ENCODE measurements around the gene MAN2B2.

MAN2B2 gene

DNA sequence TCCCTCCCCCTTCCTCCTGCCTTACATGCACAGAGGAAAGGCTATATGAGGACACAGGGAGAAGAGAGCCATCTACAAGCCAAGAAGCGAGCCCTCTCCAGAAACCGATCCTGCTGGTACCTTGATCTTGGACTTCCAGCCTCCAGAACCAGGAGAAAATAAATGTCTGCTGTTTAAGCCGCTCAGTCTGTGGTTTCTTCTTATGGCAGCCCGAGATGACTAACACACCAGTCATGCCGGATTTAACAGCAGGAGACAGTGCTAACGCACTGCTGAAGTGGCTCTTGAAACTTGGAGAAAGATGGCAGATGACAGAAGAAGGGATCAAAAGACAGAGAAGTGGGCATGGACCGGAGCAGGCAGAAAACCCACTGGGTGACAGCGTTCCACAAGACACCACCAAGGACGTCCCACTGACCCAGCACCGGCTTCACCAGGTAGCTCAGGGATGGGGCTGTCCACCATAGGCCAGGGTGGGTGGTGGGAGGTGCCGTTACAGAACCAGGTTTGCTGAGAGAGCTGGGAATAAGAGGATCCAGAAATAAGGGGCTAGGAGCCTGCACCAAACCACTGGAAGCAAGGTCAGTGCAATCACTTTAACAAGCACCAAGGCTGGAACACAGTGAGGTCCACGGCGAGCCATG is 6.2 kb upstream of the MAN2B2 start:
- H3K4me1 ChIP-seq (ENCODE audit: control insufficient read depth in 1 of 2, insufficient read depth in 2 of 2, low read length in 2 of 2), result peaks cover 0 to 7% of the 10 kb centered on the region in 2 donors
- H3K4me3 ChIP-seq (ENCODE audit: low read depth in 1 of 2, low read length in 2 of 2), result no peak overlapping the region
- H3K27ac ChIP-seq (ENCODE audit: low read length), result no peak overlapping the region
- H3K27me3 ChIP-seq (ENCODE audit: low read depth, low read length), result peaks cover 15% of the 10 kb centered on the region
- H3K9me3 ChIP-seq (ENCODE audit: control insufficient read depth in 1 of 2, low read length in 2 of 2), result no peaks in the 10 kb centered on the region
- H3K36me3 ChIP-seq (ENCODE audit: control insufficient read depth in 1 of 2, insufficient read depth in 2 of 2, low read length in 2 of 2), result no peaks in the 10 kb centered on the region

DNA sequence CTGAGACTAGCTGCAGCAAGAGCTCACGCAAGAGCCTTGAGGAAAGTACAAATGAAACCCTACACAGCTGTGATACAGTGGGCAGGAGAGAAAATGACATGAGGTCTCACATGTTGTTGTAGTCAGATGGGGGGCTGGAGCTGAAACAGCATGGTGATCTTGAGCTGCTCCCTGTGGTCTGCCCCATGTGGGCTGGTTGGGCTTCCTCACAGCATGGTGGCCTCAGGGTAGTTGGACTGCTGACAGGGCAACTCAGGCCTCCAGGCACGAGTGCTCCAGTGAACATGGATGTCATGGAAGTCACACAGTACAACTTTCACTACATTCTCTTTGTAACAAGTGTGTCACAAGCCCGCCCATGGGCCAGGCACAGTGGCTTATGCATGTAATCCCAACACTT is 3.4 kb upstream of the MAN2B2 start:
- Histone ChIP-seq H3K9me3 (ENCODE audit: control insufficient read depth in 1 of 2, low read length in 2 of 2) (no peaks in the 10 kb centered on the region), H3K4me3 (ENCODE audit: low read depth in 1 of 2, low read length in 2 of 2) (no peak overlapping the region)

DNA sequence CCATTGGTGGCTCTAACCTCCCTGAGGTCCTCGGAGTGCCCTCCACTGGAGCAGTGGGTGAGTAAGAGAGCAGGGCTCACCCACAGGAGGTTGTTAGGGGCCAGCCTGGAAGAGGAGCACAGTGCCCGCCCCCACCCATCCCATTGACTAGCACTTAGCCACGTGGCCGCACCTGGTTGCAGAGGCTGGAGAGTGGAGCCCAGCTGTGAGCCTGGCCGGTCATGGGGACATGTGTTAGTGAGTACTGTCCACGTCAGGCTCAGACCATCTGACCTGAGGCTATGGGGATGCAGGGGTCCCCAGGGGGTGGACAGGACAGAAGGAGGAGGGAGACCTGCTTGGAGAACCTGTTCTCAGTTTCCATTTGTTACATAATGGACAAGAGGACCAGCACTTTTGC is 1.4 kb upstream of the MAN2B2 start:
- Histone ChIP-seq H3K27me3 (ENCODE audit: low read depth, low read length) (no peaks in the 10 kb centered on the region), H3K36me3 (ENCODE audit: control insufficient read depth in 1 of 2, insufficient read depth in 2 of 2, low read length in 2 of 2) (peaks cover 5 to 15% of the 10 kb centered on the region in 2 donors), H3K9me3 (ENCODE audit: control insufficient read depth in 1 of 2, low read length in 2 of 2) (no peaks in the 10 kb centered on the region), H3K4me3 (ENCODE audit: low read depth in 1 of 2, low read length in 2 of 2) (no peak overlapping the region), H3K27ac (ENCODE audit: low read length) (no peak overlapping the region), H3K4me1 (ENCODE audit: control insufficient read depth in 1 of 2, insufficient read depth in 2 of 2, low read length in 2 of 2) (peaks cover 0 to 21% of the 10 kb centered on the region in 2 donors)

More for the DNA sequence above, 3.4 kb upstream of the MAN2B2 start:
- Histone ChIP-seq H3K36me3 (ENCODE audit: control insufficient read depth in 1 of 2, insufficient read depth in 2 of 2, low read length in 2 of 2) (no peaks in the 10 kb centered on the region), H3K4me1 (ENCODE audit: control insufficient read depth in 1 of 2, insufficient read depth in 2 of 2, low read length in 2 of 2) (peaks cover 0 to 21% of the 10 kb centered on the region in 2 donors), H3K27ac (ENCODE audit: low read length) (no peak overlapping the region), H3K27me3 (ENCODE audit: low read depth, low read length) (peaks cover 5% of the 10 kb centered on the region)

DNA sequence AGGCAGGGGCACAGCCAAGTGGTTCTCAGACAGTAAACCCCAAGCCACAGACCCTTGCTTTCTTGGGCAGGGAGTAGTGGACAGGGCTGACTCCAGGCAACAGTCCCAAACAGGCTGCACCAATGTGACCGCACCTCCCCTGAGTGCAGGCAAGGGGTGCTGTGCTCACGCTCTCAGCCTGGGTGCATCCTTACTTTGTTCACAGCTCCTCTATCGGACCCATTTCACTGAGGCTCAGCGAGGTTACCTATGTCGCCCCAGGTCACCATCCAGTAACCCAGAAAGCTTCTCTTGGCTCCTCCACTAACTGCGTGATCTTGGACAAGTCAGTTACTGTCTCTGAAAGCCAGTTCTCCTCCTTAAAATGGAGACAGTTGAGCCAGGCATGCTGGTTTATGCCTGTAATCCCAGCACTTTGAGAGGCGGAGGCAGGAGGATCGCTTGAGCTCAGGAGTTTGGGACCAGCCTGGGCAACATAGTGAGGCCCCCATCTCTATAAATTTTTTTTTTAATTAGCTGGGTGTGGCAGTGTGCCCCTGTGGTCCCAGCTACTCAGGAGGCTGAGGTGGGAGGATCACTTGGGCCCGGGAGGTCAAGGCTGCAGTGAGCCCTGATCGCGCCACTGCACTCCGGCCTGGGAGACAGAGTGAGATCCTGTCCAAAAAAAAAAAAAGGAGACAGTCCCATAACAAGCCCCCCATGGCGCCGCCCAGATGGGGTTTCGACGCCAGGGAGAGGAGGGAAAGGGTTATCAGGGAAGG is 823 bp upstream of the MAN2B2 start:
- Histone ChIP-seq H3K27me3 (ENCODE audit: low read depth, low read length) (no peaks in the 10 kb centered on the region), H3K27ac (ENCODE audit: low read length) (no peak overlapping the region), H3K9me3 (ENCODE audit: control insufficient read depth in 1 of 2, low read length in 2 of 2) (no peaks in the 10 kb centered on the region), H3K4me3 (ENCODE audit: low read depth in 1 of 2, low read length in 2 of 2) (peak overlapping the region; percentile 83 to 96), H3K36me3 (ENCODE audit: control insufficient read depth in 1 of 2, insufficient read depth in 2 of 2, low read length in 2 of 2) (peaks cover 8 to 19% of the 10 kb centered on the region in 2 donors), H3K4me1 (ENCODE audit: control insufficient read depth in 1 of 2, insufficient read depth in 2 of 2, low read length in 2 of 2) (peaks cover 0 to 21% of the 10 kb centered on the region in 2 donors)

DNA sequence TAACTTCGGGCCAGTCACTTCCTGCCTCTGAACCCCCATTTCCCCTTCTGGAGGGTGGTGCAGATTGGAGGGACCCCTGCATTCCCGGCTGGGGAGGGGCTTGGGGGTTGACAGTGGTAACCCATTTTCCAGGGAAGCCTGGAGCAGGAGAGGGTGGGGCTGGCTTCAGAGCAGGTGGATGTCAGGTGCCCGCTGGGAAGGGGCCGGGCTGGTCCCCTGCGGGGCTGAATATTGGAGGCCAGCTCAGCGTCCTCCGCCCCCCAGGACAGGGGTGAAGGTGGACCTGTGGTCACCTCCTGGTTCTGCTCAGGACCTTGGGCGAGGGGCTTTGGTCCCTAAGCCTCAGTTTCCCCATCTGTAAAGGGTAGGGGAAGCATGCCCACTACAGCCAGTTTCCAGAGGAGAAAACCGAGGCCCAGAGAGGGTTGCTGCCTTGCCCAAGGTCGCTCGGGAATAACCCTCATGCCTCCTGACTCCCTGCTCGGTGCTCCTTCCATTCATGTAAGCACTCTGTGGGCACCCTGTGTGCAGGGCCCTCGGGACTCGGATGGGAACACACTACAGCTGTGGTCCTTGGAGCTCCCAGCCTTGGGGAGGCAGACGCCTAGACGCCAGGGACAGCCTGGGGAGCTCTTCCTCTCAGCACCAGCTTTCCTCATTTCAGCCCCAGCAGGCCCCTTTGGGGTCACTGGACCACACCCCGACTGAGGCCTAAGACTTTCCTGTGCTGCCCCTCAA is 683 bp downstream of the MAN2B2 start:
- Histone ChIP-seq H3K4me3 (ENCODE audit: low read depth in 1 of 2, low read length in 2 of 2) (peak overlapping the region; percentile 83 to 96), H3K27me3 (ENCODE audit: low read depth, low read length) (no peaks in the 10 kb centered on the region), H3K36me3 (ENCODE audit: control insufficient read depth in 1 of 2, insufficient read depth in 2 of 2, low read length in 2 of 2) (peaks cover 15 to 34% of the 10 kb centered on the region in 2 donors), H3K9me3 (ENCODE audit: control insufficient read depth in 1 of 2, low read length in 2 of 2) (no peaks in the 10 kb centered on the region), H3K27ac (ENCODE audit: low read length) (no peak overlapping the region), H3K4me1 (ENCODE audit: control insufficient read depth in 1 of 2, insufficient read depth in 2 of 2, low read length in 2 of 2) (peaks cover 0 to 21% of the 10 kb centered on the region in 2 donors)

DNA sequence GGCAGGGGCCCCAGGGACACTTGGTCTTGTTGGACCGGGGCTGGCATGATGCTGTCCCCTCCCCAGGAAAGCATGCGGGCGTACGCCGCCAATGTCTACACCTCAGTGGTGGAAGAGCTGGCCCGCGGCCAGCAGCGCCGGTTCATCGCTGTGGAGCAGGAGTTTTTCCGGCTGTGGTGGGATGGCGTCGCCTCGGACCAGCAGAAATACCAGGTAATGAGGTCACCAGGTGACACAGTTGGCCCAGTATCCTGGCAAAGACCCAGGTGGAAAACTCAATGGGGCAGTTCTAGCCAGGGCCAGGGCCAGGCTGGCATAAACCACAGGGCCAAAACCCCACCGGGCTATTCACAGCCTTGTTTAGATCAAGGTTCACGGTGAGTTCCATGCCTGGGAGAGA is 1.5 kb downstream of the MAN2B2 start:
- H3K4me1 ChIP-seq (ENCODE audit: control insufficient read depth in 1 of 2, insufficient read depth in 2 of 2, low read length in 2 of 2), result peaks cover 0 to 21% of the 10 kb centered on the region in 2 donors
- no peak overlapping the region for H3K27ac ChIP-seq (ENCODE audit: low read length)
- peaks cover 19 to 42% of the 10 kb centered on the region in 2 donors for H3K36me3 ChIP-seq (ENCODE audit: control insufficient read depth in 1 of 2, insufficient read depth in 2 of 2, low read length in 2 of 2)

DNA sequence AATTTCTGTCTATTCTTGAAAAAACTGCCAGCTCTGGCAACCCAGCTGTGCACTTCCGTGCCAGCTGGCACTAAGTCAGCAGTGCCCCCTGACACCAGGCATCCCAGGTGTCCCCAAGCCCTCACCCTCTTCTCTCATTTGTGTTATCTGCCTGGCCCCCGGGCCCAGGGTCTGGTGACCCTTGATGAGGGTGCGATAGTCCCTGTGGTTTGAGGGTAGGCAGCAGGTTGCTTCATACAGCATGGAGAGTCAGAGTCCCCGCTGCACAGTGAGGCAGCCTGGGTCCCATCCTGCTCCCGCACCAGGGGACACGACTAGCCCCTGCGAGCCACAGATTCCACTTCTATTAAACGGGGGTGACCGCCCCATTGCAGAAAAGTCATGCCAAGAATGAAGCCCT is 1.9 kb downstream of the MAN2B2 start:
- Histone ChIP-seq H3K4me1 (ENCODE audit: control insufficient read depth in 1 of 2, insufficient read depth in 2 of 2, low read length in 2 of 2) (peaks cover 0 to 21% of the 10 kb centered on the region in 2 donors), H3K27me3 (ENCODE audit: low read depth, low read length) (no peaks in the 10 kb centered on the region), H3K27ac (ENCODE audit: low read length) (no peak overlapping the region), H3K4me3 (ENCODE audit: low read depth in 1 of 2, low read length in 2 of 2) (no peak overlapping the region), H3K36me3 (ENCODE audit: control insufficient read depth in 1 of 2, insufficient read depth in 2 of 2, low read length in 2 of 2) (peaks cover 19 to 47% of the 10 kb centered on the region in 2 donors), H3K9me3 (ENCODE audit: control insufficient read depth in 1 of 2, low read length in 2 of 2) (no peaks in the 10 kb centered on the region)

More for the DNA sequence above, 1.5 kb downstream of the MAN2B2 start:
- Histone ChIP-seq H3K27me3 (ENCODE audit: low read depth, low read length) (no peaks in the 10 kb centered on the region), H3K9me3 (ENCODE audit: control insufficient read depth in 1 of 2, low read length in 2 of 2) (no peaks in the 10 kb centered on the region), H3K4me3 (ENCODE audit: low read depth in 1 of 2, low read length in 2 of 2) (no peak overlapping the region)

DNA sequence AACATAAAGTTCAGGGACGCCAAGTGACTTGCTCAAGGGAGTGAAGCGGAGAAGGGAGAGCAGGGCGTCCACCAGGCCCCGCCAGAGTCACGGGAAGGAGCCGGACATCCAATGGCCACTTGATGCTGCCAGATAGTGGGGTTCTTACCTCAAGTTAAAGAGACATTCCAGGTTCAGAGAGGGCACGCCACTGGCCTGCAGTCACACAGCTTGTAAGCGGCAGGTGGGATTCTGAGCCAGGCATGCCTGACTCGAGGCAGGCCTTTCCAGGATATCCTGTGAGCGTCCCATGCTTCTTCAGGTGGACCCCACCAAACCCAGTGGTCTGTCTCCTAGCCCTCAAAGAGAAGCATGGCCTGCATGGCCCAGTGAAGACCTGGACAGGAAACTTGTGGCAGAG is 2.4 kb downstream of the MAN2B2 start:
- no peak overlapping the region for H3K4me3 ChIP-seq (ENCODE audit: low read depth in 1 of 2, low read length in 2 of 2)
- peaks cover 19 to 51% of the 10 kb centered on the region in 2 donors for H3K36me3 ChIP-seq (ENCODE audit: control insufficient read depth in 1 of 2, insufficient read depth in 2 of 2, low read length in 2 of 2)
- H3K9me3 ChIP-seq (ENCODE audit: control insufficient read depth in 1 of 2, low read length in 2 of 2), result no peaks in the 10 kb centered on the region
- H3K27ac ChIP-seq (ENCODE audit: low read length), result no peak overlapping the region
- H3K27me3 ChIP-seq (ENCODE audit: low read depth, low read length), result no peaks in the 10 kb centered on the region
- peaks cover 0 to 21% of the 10 kb centered on the region in 2 donors for H3K4me1 ChIP-seq (ENCODE audit: control insufficient read depth in 1 of 2, insufficient read depth in 2 of 2, low read length in 2 of 2)

DNA sequence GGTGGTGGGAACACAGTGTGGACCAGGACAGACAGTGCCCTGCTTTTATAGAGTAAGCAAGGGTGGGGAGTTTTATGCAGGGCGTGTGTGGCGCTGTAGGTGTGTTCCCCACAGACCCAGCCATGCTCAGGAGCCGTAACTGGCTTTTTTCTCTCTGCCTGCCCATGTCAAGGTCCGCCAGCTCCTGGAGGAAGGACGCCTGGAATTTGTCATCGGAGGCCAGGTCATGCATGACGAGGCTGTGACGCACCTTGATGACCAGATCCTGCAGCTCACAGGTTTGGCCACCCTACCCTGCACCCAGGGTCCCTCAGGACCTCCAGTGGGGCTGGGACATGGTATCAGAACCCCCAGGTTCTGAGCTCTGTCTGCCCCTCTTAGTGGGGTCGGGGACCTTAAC is 3.2 kb downstream of the MAN2B2 start:
- H3K27me3 ChIP-seq (ENCODE audit: low read depth, low read length), result no peaks in the 10 kb centered on the region
- no peak overlapping the region for H3K4me3 ChIP-seq (ENCODE audit: low read depth in 1 of 2, low read length in 2 of 2)
- peaks cover 19 to 58% of the 10 kb centered on the region in 2 donors for H3K36me3 ChIP-seq (ENCODE audit: control insufficient read depth in 1 of 2, insufficient read depth in 2 of 2, low read length in 2 of 2)
- peaks cover 0 to 5% of the 10 kb centered on the region in 2 donors for H3K9me3 ChIP-seq (ENCODE audit: control insufficient read depth in 1 of 2, low read length in 2 of 2)
- H3K27ac ChIP-seq (ENCODE audit: low read length), result no peak overlapping the region
- H3K4me1 ChIP-seq (ENCODE audit: control insufficient read depth in 1 of 2, insufficient read depth in 2 of 2, low read length in 2 of 2), result peaks cover 0 to 21% of the 10 kb centered on the region in 2 donors

DNA sequence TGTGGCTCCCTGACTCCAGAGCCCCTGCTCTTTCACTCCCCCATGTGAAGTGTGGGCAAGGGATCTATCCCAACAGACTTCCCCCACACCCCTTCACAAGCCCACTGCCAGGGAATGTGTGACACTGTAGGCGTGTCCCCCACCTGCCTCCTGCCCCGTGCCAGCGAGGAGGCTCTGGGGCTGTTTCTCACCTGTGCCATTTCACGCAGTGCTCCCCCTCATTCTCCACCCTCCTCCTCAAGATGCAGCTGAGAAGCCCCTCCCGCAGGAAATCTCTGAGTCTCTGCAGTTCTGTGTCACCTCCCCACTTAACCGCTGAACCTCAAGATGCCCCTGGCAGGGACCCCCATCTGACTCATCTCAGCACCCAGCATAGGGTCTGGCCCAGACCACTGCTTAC is 5.4 kb downstream of the MAN2B2 start:
- H3K36me3 ChIP-seq (ENCODE audit: control insufficient read depth in 1 of 2, insufficient read depth in 2 of 2, low read length in 2 of 2), result peaks cover 29 to 78% of the 10 kb centered on the region in 2 donors
- H3K9me3 ChIP-seq (ENCODE audit: control insufficient read depth in 1 of 2, low read length in 2 of 2), result peaks cover 0 to 5% of the 10 kb centered on the region in 2 donors
- H3K27ac ChIP-seq (ENCODE audit: low read length), result no peak overlapping the region
- H3K4me1 ChIP-seq (ENCODE audit: control insufficient read depth in 1 of 2, insufficient read depth in 2 of 2, low read length in 2 of 2), result peaks cover 0 to 12% of the 10 kb centered on the region in 2 donors
- no peak overlapping the region for H3K4me3 ChIP-seq (ENCODE audit: low read depth in 1 of 2, low read length in 2 of 2)
- H3K27me3 ChIP-seq (ENCODE audit: low read depth, low read length), result no peaks in the 10 kb centered on the region

DNA sequence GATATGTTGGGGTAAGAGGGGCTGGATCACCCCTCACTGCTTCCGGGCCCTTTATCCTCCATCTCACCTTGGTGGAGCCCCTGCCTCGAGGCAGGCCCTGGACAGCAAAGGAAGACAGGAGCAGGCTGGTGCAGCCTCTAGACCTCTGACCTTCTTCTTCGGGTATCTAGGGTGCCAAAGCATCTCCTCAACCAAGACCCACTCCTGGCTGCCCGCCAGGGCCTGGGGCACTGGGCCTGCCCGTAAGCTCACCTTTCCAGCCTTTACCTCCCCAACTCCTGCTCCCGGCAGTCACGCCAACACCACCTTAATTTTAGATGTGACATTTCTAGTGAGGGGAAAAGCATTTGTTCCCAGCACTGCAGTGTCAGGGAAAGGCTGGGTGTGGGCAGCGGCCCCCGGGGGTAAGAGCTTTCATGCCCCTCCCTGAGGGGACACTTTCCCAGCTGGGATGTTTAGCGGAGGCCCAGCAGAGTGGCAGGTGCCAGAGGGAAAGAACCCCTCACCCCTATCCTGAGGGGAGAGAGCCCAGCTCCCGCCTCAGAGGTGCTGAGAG is 6.7 kb downstream of the MAN2B2 start:
- Histone ChIP-seq H3K9me3 (ENCODE audit: control insufficient read depth in 1 of 2, low read length in 2 of 2) (peaks cover 0 to 5% of the 10 kb centered on the region in 2 donors), H3K4me3 (ENCODE audit: low read depth in 1 of 2, low read length in 2 of 2) (no peak overlapping the region), H3K27me3 (ENCODE audit: low read depth, low read length) (no peaks in the 10 kb centered on the region), H3K36me3 (ENCODE audit: control insufficient read depth in 1 of 2, insufficient read depth in 2 of 2, low read length in 2 of 2) (peaks cover 29 to 88% of the 10 kb centered on the region in 2 donors), H3K27ac (ENCODE audit: low read length) (no peak overlapping the region), H3K4me1 (ENCODE audit: control insufficient read depth in 1 of 2, insufficient read depth in 2 of 2, low read length in 2 of 2) (no peaks in the 10 kb centered on the region)
